ENCODE measurements around the gene DPP3. TPM values are rescaled to one million over a fixed set of nuclear protein-coding genes. Genes with fewer than 3 reads are reported as not detected.
"Not testable (repeated sequence)": the region's sequence is repeated elsewhere in the genome, so short reads cannot be mapped to it uniquely, and the experiment has no call there.

The DPP3 gene
- total RNA-seq, 4 donors from 2014 or later = 17.8 to 33.3 (median 20.2) TPM

- intact Hi-C loops (cut with DNase I) = no loop called here
- peaks cover 0 to 3% (median 0%) of the 10 kb centered on the region in 4 donors for H3K9me3 ChIP-seq
- WGBS = 75% methylated on average over 6 of the region's 6 CpGs
- DNase-seq (ENCODE audit: extremely low spot score) = no peak
- H3K4me3 ChIP-seq = no peak overlapping the region
- no peaks in the 10 kb centered on the region for H3K4me1 ChIP-seq
- TF ChIP-seq CTCF (IDR thresholded peaks at IDR 0.05) = no peak
- no peak for TF ChIP-seq POLR2AphosphoS5 (IDR thresholded peaks at IDR 0.05)
- TF ChIP-seq POLR2A (IDR thresholded peaks at IDR 0.05; ENCODE audit: low read depth) = no peak
- no peak for TF ChIP-seq EP300 (IDR thresholded peaks at IDR 0.05)
- no peak overlapping the region for H3K27ac ChIP-seq (replicated peaks in 1 of 4)
- H3K36me3 ChIP-seq = no peaks in the 10 kb centered on the region
- H3K27me3 ChIP-seq = no peaks in the 10 kb centered on the region
Observed at GRCh38 chr11:66457826-66458225, 22.4 kb upstream of the DPP3 start.

- Histone ChIP-seq H3K4me1 (no peaks in the 10 kb centered on the region), H3K27ac (replicated peaks in 1 of 4) (no peak overlapping the region), H3K36me3 (no peaks in the 10 kb centered on the region), H3K9me3 (peaks cover 0 to 7% (median 0%) of the 10 kb centered on the region in 4 donors), H3K27me3 (no peaks in the 10 kb centered on the region), H3K4me3 (no peak overlapping the region)
- intact Hi-C loops (cut with DNase I) = no loop called here
- no peak for DNase-seq (ENCODE audit: extremely low spot score)
- TF ChIP-seq POLR2AphosphoS5 (IDR thresholded peaks at IDR 0.05) (no peak), POLR2A (IDR thresholded peaks at IDR 0.05; ENCODE audit: low read depth) (no peak), CTCF (IDR thresholded peaks at IDR 0.05) (no peak)
- 73% methylated on average over 5 of the region's 5 CpGs for WGBS
Observed at GRCh38 chr11:66459138-66459778, 21.0 kb upstream of the DPP3 start.

GRCh38 chr11:66462010-66462409 lies 18.2 kb upstream of the DPP3 start:
- Histone ChIP-seq H3K36me3 (no peaks in the 10 kb centered on the region), H3K27ac (replicated peaks in 1 of 4) (no peak overlapping the region), H3K4me1 (peaks cover 0 to 18% (median 12%) of the 10 kb centered on the region in 4 donors), H3K9me3 (peaks cover 0 to 7% (median 0%) of the 10 kb centered on the region in 4 donors), H3K4me3 (no peak overlapping the region), H3K27me3 (no peaks in the 10 kb centered on the region)
- DNase-seq (ENCODE audit: extremely low spot score) = no peak
- TF ChIP-seq CTCF (IDR thresholded peaks at IDR 0.05) (no peak), EP300 (IDR thresholded peaks at IDR 0.05) (no peak), POLR2A (IDR thresholded peaks at IDR 0.05; ENCODE audit: low read depth) (no peak), POLR2AphosphoS5 (IDR thresholded peaks at IDR 0.05) (no peak)
- intact Hi-C loops (cut with DNase I) = no loop called here

GRCh38 chr11:66462911-66463310 lies 17.3 kb upstream of the DPP3 start:
- peaks cover 0 to 7% (median 0%) of the 10 kb centered on the region in 4 donors for H3K9me3 ChIP-seq
- 95% methylated on average over 3 of the region's 3 CpGs for WGBS
- H3K4me1 ChIP-seq = peaks cover 8 to 27% (median 20%) of the 10 kb centered on the region in 4 donors
- no peak for DNase-seq (ENCODE audit: extremely low spot score)
- no peaks in the 10 kb centered on the region for H3K27me3 ChIP-seq
- intact Hi-C loops (cut with DNase I) = no loop called here
- H3K36me3 ChIP-seq = no peaks in the 10 kb centered on the region
- no peak overlapping the region for H3K27ac ChIP-seq (replicated peaks in 1 of 4)
- TF ChIP-seq EP300 (IDR thresholded peaks at IDR 0.05) (no peak), POLR2A (IDR thresholded peaks at IDR 0.05; ENCODE audit: low read depth) (no peak), CTCF (IDR thresholded peaks at IDR 0.05) (no peak), POLR2AphosphoS5 (IDR thresholded peaks at IDR 0.05) (no peak)
- no peak overlapping the region for H3K4me3 ChIP-seq

GRCh38 chr11:66464116-66464515 lies 16.1 kb upstream of the DPP3 start:
- WGBS = 91% methylated on average over 5 of the region's 5 CpGs
- DNase-seq (ENCODE audit: extremely low spot score); H3K9me3 ChIP-seq; intact Hi-C loops (cut with DNase I); H3K36me3 ChIP-seq; H3K4me3 ChIP-seq; H3K27me3 ChIP-seq; H3K27ac ChIP-seq (replicated peaks in 1 of 4): not testable (repeated sequence)
- H3K4me1 ChIP-seq = peaks cover 10 to 36% (median 27%) of the 10 kb centered on the region in 4 donors

Measured in esophagus muscularis mucosa (tissue), 4 donors.